ENCODE measurements around the gene AGBL2.

AGBL2 gene

GRCh38 chr11:47620836-47621378, 94.3 kb downstream of the AGBL2 start:
- no peak for DNase-seq

GRCh38 chr11:47617417-47617809, 97.8 kb downstream of the AGBL2 start:
- no peak for DNase-seq

GRCh38 chr11:47616726-47617416, 98.3 kb downstream of the AGBL2 start:
- no peak for DNase-seq

- DNase-seq: no peak
Measured at GRCh38 chr11:47615249-47615648, 99.9 kb downstream of the AGBL2 start.

- no peak for DNase-seq
Measured at GRCh38 chr11:47611348-47611794, 103.8 kb downstream of the AGBL2 start.

- DNase-seq: no peak
Measured at GRCh38 chr11:47609675-47610074, 105.5 kb downstream of the AGBL2 start.
